ENCODE data around the gene PFKFB1.

- TF ChIP-seq CTCF (IDR thresholded peaks at IDR 0.05) (no peak), POLR2A (IDR thresholded peaks at IDR 0.05) (no peak)
Observed at GRCh38 chrX:54944816-54945215, 49.2 kb downstream of the PFKFB1 start.
